GM12892 (cell line): ENCODE measurements around the gene METTL25B.

Source experiments
- POLR2A ChIP-seq: IDR thresholded peaks from 2 replicates; pipeline ENCODE4 v1.6.1; 2011; ENCODE audit warnings: low read depth, low read length, control low read depth
- POLR2AphosphoS5 ChIP-seq: IDR thresholded peaks from 2 replicates; pipeline ENCODE4 v1.6.1; 2011; ENCODE audit warnings: low read depth, low read length, control low read depth

GRCh38 chr1:156712626-156713025 is 15.6 kb upstream of the METTL25B start:
- TF ChIP-seq POLR2A, result no peak
- TF ChIP-seq POLR2AphosphoS5, result no peak
